Thyroid gland (tissue), 4 donors: ENCODE measurements around the gene CDY2A. TPM values are rescaled to one million over a fixed set of nuclear protein-coding genes. Genes with fewer than 3 reads are reported as not detected.

ENCODE experiments used
- total RNA-seq, 4 donors: library from RNA; depleted of rRNA; stranded (reverse); fragments of >200 nt; gene quantifications; one replicate each; pipeline ENCODE4 v1.2.3, GENCODE V29; 2016

Gene CDY2A
- total RNA-seq, 4 donors from 2014 or later: not detected

Other genes with a start within 250 kb of the CDY2A start
- not detected for gene CDY2B, start 145.6 kb upstream of the CDY2A start, total RNA-seq